ENCODE data around the gene SLC25A29.
"Not testable (repeated sequence)": the region's sequence is repeated elsewhere in the genome, so short reads cannot be mapped to it uniquely, and the experiment has no call there.

DNA sequence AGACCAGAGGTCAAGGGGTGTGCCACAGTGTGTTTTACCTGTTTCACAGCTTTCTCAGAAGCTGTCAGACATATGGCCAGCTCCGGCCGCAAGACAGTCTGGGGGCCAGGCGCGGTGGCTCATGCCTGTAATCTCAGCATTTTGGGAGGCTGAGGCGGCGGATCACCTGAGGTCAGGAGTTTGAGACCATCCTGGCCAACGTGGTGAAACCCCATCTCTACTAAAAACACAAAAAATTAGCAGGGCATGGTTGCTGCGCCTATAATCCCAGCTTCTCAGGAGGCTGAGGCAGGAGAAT, 18.3 kb downstream of the SLC25A29 start:
- TF ChIP-seq, protein P1, sequence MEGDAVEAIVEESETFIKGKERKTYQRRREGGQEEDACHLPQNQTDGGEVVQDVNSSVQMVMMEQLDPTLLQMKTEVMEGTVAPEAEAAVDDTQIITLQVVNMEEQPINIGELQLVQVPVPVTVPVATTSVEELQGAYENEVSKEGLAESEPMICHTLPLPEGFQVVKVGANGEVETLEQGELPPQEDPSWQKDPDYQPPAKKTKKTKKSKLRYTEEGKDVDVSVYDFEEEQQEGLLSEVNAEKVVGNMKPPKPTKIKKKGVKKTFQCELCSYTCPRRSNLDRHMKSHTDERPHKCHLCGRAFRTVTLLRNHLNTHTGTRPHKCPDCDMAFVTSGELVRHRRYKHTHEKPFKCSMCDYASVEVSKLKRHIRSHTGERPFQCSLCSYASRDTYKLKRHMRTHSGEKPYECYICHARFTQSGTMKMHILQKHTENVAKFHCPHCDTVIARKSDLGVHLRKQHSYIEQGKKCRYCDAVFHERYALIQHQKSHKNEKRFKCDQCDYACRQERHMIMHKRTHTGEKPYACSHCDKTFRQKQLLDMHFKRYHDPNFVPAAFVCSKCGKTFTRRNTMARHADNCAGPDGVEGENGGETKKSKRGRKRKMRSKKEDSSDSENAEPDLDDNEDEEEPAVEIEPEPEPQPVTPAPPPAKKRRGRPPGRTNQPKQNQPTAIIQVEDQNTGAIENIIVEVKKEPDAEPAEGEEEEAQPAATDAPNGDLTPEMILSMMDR (conservative IDR thresholded peaks at IDR 0.05; ENCODE audit: low read depth, low read length) = not testable (repeated sequence)
- TF ChIP-seq, protein P2, sequence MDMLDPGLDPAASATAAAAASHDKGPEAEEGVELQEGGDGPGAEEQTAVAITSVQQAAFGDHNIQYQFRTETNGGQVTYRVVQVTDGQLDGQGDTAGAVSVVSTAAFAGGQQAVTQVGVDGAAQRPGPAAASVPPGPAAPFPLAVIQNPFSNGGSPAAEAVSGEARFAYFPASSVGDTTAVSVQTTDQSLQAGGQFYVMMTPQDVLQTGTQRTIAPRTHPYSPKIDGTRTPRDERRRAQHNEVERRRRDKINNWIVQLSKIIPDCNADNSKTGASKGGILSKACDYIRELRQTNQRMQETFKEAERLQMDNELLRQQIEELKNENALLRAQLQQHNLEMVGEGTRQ (IDR thresholded peaks at IDR 0.05; ENCODE audit: low read depth, low read length) = not testable (repeated sequence)
- not testable (repeated sequence) for TF ChIP-seq POLR2A (IDR thresholded peaks at IDR 0.05; ENCODE audit: low read depth, low read length); MXI1 (IDR thresholded peaks at IDR 0.05; ENCODE audit: borderline replicate concordance, low read depth, low read length); RFX5 (IDR thresholded peaks at IDR 0.05; ENCODE audit: low read depth, low read length); BHLHE40 (IDR thresholded peaks at IDR 0.05; ENCODE audit: low read depth, low read length); CEBPB (IDR thresholded peaks at IDR 0.05; ENCODE audit: low read depth, low read length); RAD21 (IDR thresholded peaks at IDR 0.05; ENCODE audit: low read length); CHD1 (IDR thresholded peaks at IDR 0.05; ENCODE audit: low read depth, low read length); RCOR1 (IDR thresholded peaks at IDR 0.05; ENCODE audit: insufficient replicate concordance, low read length); MAFK (IDR thresholded peaks at IDR 0.05; ENCODE audit: low read depth, low read length); FOS (IDR thresholded peaks at IDR 0.05; ENCODE audit: low read depth, low read length)
- TF ChIP-seq, protein P3, sequence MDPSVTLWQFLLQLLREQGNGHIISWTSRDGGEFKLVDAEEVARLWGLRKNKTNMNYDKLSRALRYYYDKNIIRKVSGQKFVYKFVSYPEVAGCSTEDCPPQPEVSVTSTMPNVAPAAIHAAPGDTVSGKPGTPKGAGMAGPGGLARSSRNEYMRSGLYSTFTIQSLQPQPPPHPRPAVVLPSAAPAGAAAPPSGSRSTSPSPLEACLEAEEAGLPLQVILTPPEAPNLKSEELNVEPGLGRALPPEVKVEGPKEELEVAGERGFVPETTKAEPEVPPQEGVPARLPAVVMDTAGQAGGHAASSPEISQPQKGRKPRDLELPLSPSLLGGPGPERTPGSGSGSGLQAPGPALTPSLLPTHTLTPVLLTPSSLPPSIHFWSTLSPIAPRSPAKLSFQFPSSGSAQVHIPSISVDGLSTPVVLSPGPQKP (IDR thresholded peaks at IDR 0.05; ENCODE audit: borderline replicate concordance, low read depth, low read length) = not testable (repeated sequence)

Measured in IMR-90 (cell line).